Neural crest cell (in vitro differentiated cells): ENCODE data around the gene ADRA2A. TPM values are rescaled to one million over a fixed set of nuclear protein-coding genes. Genes with fewer than 3 reads are reported as not detected.

Experiments
- DNase-seq: peaks from one replicate; pipeline ENCODE4 v3.0.0; 2021; ENCODE audit warnings: low read depth, mixed read lengths, low spot score
- H3K27ac Mint-ChIP-seq: one replicate; pipeline ENCODE4 v1.8.0; 2021; ENCODE audit warnings: mild to moderate bottlenecking, mixed read lengths; ENCODE audit not compliant: unreplicated experiment
- H3K27me3 Mint-ChIP-seq: 2 replicates; pipeline ENCODE4 v1.8.0; 2021; ENCODE audit warnings: low read depth, mild to moderate bottlenecking, mixed read lengths
- H3K36me3 Mint-ChIP-seq: 2 replicates; pipeline ENCODE4 v1.8.0; 2021; ENCODE audit warnings: low read depth, mild to moderate bottlenecking, mixed read lengths
- H3K4me1 Mint-ChIP-seq: 2 replicates; pipeline ENCODE4 v1.8.0; 2021; ENCODE audit warnings: mixed read lengths
- H3K4me3 Mint-ChIP-seq: one replicate; pipeline ENCODE4 v1.8.0; 2021; ENCODE audit warnings: mild to moderate bottlenecking, mixed read lengths
- H3K9me3 Mint-ChIP-seq: 2 replicates; pipeline ENCODE4 v1.8.0; 2021; ENCODE audit warnings: mixed read lengths
- total RNA-seq: library from RNA; stranded (reverse); gene quantifications from 2 replicates; pipeline ENCODE4 v1.2.1, GENCODE V29; 2021
- TF ChIP-seq, protein P1 (sequence below): fragments of 200-600 bp; sonication (generic); conservative IDR thresholded peaks from 2 replicates; pipeline ENCODE4 v1.5.0; 2021; ENCODE audit warnings: antibody characterized with exemption, mild to moderate bottlenecking

ADRA2A gene
- total RNA-seq, 1 donor from 2014 or later = 0.14 TPM

DNA sequence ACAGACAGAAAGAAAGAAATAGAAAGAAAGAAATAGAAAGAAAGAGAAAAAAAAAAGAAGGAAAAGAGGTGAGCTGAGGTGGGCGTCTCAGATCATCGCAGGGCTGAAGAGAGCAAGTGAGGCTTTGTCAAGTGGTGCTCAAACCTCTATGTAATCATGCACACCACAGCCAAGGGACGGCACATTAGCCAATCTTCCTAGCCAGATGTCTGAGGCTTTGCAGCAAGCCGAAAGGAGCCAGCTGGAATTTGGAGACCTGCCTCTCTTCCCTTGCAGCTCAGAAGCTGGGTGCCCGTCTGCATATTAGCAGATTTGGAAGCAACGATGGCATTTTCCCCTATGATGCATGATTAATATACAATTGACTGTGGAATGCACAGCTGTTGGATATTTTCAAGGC is 52.5 kb downstream of the ADRA2A start:
- Mint-ChIP-seq H3K9me3 (peaks cover 10% of the 10 kb centered on the region), H3K27me3 (peaks cover 19% of the 10 kb centered on the region), H3K4me3 (no peak overlapping the region), H3K4me1 (no peaks in the 10 kb centered on the region), H3K36me3 (no peaks in the 10 kb centered on the region), H3K27ac (no peak overlapping the region)
- TF ChIP-seq, protein P1, sequence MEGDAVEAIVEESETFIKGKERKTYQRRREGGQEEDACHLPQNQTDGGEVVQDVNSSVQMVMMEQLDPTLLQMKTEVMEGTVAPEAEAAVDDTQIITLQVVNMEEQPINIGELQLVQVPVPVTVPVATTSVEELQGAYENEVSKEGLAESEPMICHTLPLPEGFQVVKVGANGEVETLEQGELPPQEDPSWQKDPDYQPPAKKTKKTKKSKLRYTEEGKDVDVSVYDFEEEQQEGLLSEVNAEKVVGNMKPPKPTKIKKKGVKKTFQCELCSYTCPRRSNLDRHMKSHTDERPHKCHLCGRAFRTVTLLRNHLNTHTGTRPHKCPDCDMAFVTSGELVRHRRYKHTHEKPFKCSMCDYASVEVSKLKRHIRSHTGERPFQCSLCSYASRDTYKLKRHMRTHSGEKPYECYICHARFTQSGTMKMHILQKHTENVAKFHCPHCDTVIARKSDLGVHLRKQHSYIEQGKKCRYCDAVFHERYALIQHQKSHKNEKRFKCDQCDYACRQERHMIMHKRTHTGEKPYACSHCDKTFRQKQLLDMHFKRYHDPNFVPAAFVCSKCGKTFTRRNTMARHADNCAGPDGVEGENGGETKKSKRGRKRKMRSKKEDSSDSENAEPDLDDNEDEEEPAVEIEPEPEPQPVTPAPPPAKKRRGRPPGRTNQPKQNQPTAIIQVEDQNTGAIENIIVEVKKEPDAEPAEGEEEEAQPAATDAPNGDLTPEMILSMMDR = no peak
- DNase-seq = no peak

DNA sequence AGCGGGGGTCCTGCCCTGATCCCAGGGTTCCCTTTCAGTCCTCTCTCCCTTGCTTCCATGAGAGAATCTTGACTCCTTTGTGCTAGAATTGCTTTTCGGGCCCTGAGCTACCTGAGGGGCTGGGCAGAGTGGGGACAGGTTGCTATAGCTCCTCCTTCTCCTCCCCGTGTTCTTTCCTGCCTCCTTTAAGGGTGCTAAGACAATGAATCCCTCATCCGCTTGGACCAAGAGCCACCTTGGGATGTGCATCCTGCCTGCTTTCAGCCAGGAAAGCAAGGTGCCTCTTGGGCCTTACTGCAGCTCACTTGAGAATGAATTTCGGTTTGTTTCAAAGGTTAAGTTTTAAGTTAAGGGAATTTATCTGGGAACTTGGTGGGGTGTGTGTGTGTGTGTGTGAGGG is 53.6 kb downstream of the ADRA2A start:
- Mint-ChIP-seq H3K27me3 (peaks cover 27% of the 10 kb centered on the region), H3K4me1 (no peaks in the 10 kb centered on the region), H3K36me3 (no peaks in the 10 kb centered on the region), H3K4me3 (no peak overlapping the region), H3K9me3 (peaks cover 7% of the 10 kb centered on the region), H3K27ac (no peak overlapping the region)
- DNase-seq = no peak
- TF ChIP-seq, protein P1 = no peak

Other genes starting within 250 kb of the ADRA2A start
- gene PDCD4, start 205.1 kb upstream of the ADRA2A start, total RNA-seq = 37.8 and 41.9 TPM in 2 replicates
- 33.6 and 37.8 TPM in 2 replicates for gene BBIP1, start 157.8 kb upstream of the ADRA2A start, total RNA-seq
- gene SHOC2, start 157.4 kb upstream of the ADRA2A start, total RNA-seq = 30.1 and 34.9 TPM in 2 replicates